Measurements from ENCODE around the gene LAMP2. TPM values are rescaled to one million over a fixed set of nuclear protein-coding genes. Genes with fewer than 3 reads are reported as not detected.

LAMP2 gene
- total and polyA plus RNA-seq, 2 of the 4 experiments (the other 2 are of a cell fraction) = 78.1 to 129 TPM

DNA sequence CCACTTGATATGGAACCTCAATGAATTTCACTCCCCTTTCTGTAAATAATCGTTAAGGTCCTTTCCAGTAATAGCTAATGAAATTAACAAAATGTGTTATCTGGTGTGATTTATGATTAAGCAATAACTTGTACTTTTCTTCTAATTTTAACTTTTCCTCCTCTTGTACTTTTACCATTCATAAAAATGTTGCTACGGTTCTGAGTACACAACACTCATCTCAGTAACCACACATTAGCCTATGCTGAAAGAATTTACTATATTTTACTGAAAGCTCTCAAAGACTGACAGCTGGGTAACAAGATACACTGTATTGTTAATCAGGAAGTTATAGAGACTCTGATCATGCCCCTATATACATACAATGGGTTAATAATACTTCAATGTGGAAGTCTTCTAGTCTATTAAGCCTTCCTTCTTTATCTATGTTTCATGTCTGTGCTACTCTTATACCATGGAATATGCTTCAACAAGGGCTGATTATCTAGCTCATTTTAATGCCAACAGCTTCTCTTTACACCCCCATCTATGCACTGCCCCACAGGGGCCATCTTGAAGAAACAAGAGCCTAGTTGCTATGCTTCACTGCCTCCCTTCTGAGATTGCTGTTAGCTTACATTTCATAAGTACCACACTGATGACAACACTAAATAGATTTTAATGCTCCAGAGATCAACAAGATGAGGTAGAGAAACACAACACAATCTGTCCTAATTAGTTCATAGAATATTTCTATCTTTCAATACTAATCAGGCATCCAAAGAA is 39.1 kb downstream of the LAMP2 start:
- no peak overlapping the region for H3K56ac ChIP-seq (ENCODE audit: extremely low read depth, insufficient read depth, low read length)
- H3K79me1 ChIP-seq (ENCODE audit: low read depth in 1 of 2, low read length in 2 of 2) = no peaks in the 10 kb centered on the region
- H2AK9ac ChIP-seq (replicated peaks; ENCODE audit: low read depth, low read length, poor library complexity) = no peak overlapping the region
- no CpG with 5 or more reads among the region's 2 CpGs for WGBS, 2 experiments (ENCODE audit: extremely low coverage in 2 of 2, insufficient read length in 1 of 2)
- H2BK120ac ChIP-seq (ENCODE audit: low read depth, low read length) = no peak overlapping the region
- ATAC-seq (ENCODE audit: low read depth) (no peak), DNase-seq (no peak)
- peaks cover 1% of the 10 kb centered on the region; the same call in 1 of the 2 replicates for H3K4me1 ChIP-seq (ENCODE audit: control insufficient read depth, insufficient read depth, low read length)
- TF ChIP-seq FOS (IDR thresholded peaks at IDR 0.05; ENCODE audit: low read depth, low read length) (no peak), RAD21 (IDR thresholded peaks at IDR 0.05; ENCODE audit: low read length) (no peak)
- no peak overlapping the region for H2BK15ac ChIP-seq (ENCODE audit: low read depth, low read length)
- in situ Hi-C loops (cut with MboI; ENCODE audit: low sequenced_read_pairs) = no loop called here
- H4K5ac ChIP-seq (ENCODE audit: low read depth, low read length) = no peak overlapping the region
- H4K8ac ChIP-seq (ENCODE audit: low read depth in 2 of 2, low read length in 2 of 2) = no peak overlapping the region
- no peak overlapping the region for H3K9ac ChIP-seq (ENCODE audit: low read depth, low read length)
- no peak overlapping the region for H3K14ac ChIP-seq (replicated peaks; ENCODE audit: low read depth, low read length)
- POLR2A ChIA-PET (ENCODE audit: unreplicated experiment) = no interaction called here
- H3K4me2 ChIP-seq (ENCODE audit: low read depth, low read length) = no peak overlapping the region
- H2BK5ac ChIP-seq (ENCODE audit: low read depth, low read length, poor library complexity, severe bottlenecking) = no peak overlapping the region
- H3K9me3 ChIP-seq (ENCODE audit: control insufficient read depth, insufficient read depth, low read length) = no peaks in the 10 kb centered on the region
- CTCF ChIA-PET = no interaction called here
- H3K18ac ChIP-seq (ENCODE audit: low read depth, low read length) = no peak overlapping the region
- H3K27ac ChIP-seq (ENCODE audit: insufficient read depth, low read length) = no peak overlapping the region
- H4K20me1 ChIP-seq (ENCODE audit: insufficient read depth, low read length) = no peaks in the 10 kb centered on the region
- no peaks in the 10 kb centered on the region for H3K9me1 ChIP-seq (ENCODE audit: insufficient read depth, low read length)
- BruUV-seq (replicated peaks) = no TSS peak
- dilution Hi-C loops (cut with HindIII; ENCODE audit: low sequenced_read_pairs, unreplicated experiment) = no loop called here
- H3K4ac ChIP-seq (ENCODE audit: low read depth, low read length) = no peak overlapping the region
- intact Hi-C loops (cut with micrococcal nuclease) = loop anchor here (1.0 kb wide), 1 partner anchor 24 kb away; no protein-coding TSS in a partner anchor
- H3K27me3 ChIP-seq (ENCODE audit: control insufficient read depth, insufficient read depth, low read length) = no peaks in the 10 kb centered on the region
- H3K36me3 ChIP-seq (ENCODE audit: control insufficient read depth, insufficient read depth, low read length) = no peaks in the 10 kb centered on the region
- no peak overlapping the region for H2AK5ac ChIP-seq (ENCODE audit: low read depth, low read length)
- H2AFZ ChIP-seq (replicated peaks; ENCODE audit: low read length, poor library complexity) = no peak overlapping the region
- no peak overlapping the region for H2BK20ac ChIP-seq (ENCODE audit: low read depth, low read length)
- no peak overlapping the region for H4K91ac ChIP-seq (ENCODE audit: insufficient read depth, low read depth, low read length)
- H3K4me3 ChIP-seq (ENCODE audit: insufficient read depth, low read depth, low read length) = no peak overlapping the region
- H3K23ac ChIP-seq (ENCODE audit: low read depth, low read length) = no peak overlapping the region

All from IMR-90 (cell line).